ENCODE measurements around the gene ADAMTS18.

DNA sequence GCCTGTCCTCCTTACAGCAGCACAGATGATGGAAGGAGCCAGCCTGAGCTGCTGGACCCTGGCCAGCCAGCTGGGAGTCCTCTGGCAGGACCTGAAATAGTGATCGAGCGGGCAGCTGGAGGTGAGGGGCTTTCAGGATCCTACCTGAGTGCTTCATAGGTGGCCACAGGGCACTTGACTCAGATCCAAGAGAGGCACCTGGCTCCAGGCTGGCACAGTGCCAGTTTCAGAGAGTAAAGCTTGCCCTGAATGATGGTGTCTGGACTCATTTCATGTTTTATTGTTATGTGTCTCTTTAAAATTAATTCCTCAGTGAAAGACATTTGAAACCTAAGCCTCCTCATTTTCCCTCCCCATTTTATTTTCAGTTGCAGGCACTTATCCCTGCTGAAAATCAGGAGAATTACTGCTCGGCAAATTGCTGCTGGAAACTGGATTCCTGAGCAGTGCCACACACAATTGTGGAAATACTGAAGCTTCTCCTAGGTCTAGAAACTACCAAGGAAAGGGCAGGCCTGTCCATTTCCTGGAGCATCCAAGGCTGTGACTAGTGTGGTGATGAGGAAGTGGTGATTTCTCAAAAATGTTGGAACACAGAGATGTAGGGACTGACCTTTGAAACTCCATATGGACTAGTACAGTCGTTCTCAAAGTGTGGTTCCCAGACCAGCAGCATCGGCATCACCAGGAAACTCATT lies 16.1 kb upstream of the ADAMTS18 start:
- TF ChIP-seq CEBPB (IDR thresholded peaks at IDR 0.05; ENCODE audit: low read depth, low read length) (no peak), POLR2A (IDR thresholded peaks at IDR 0.05; ENCODE audit: control extremely low read depth in 1 of 2, low read depth in 2 of 2, low read length in 2 of 2) (no peak), EZH2 (IDR thresholded peaks at IDR 0.05; ENCODE audit: low read depth, low read length, severe bottlenecking) (no peak), JUN (IDR thresholded peaks at IDR 0.05; ENCODE audit: low read depth, low read length) (no peak), CREB1 (IDR thresholded peaks at IDR 0.05) (no peak)
- TF ChIP-seq, protein P1, sequence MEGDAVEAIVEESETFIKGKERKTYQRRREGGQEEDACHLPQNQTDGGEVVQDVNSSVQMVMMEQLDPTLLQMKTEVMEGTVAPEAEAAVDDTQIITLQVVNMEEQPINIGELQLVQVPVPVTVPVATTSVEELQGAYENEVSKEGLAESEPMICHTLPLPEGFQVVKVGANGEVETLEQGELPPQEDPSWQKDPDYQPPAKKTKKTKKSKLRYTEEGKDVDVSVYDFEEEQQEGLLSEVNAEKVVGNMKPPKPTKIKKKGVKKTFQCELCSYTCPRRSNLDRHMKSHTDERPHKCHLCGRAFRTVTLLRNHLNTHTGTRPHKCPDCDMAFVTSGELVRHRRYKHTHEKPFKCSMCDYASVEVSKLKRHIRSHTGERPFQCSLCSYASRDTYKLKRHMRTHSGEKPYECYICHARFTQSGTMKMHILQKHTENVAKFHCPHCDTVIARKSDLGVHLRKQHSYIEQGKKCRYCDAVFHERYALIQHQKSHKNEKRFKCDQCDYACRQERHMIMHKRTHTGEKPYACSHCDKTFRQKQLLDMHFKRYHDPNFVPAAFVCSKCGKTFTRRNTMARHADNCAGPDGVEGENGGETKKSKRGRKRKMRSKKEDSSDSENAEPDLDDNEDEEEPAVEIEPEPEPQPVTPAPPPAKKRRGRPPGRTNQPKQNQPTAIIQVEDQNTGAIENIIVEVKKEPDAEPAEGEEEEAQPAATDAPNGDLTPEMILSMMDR (IDR thresholded peaks at IDR 0.05; ENCODE audit: control extremely low read depth in 1 of 3, insufficient read depth in 1 of 3, low read depth in 1 of 3, low read length in 3 of 3) = no peak

All from H1 (cell line).